Smooth muscle cell (in vitro differentiated cells): ENCODE data around the gene AP2M1. TPM values are rescaled to one million over a fixed set of nuclear protein-coding genes. Genes with fewer than 3 reads are reported as not detected.

Experiments used
- DNase-seq: peaks from one replicate; lab custom pipeline; 2025; ENCODE audit not compliant: unreplicated experiment; lab: John Stamatoyannopoulos, UW
- H2AFZ ChIP-seq: fragments of 200-600 bp; sonication (generic); 2 replicates; pipeline ENCODE4 v1.6.0; 2016; ENCODE audit warnings: antibody characterized with exemption, low read depth, mild to moderate bottlenecking
- H3F3A ChIP-seq: fragments of 200-600 bp; sonication (generic); 2 replicates; pipeline ENCODE4 v1.6.0; 2017; ENCODE audit warnings: antibody characterized with exemption, low read depth
- H3K27ac ChIP-seq: fragments of 200-600 bp; sonication (generic); 2 replicates; pipeline ENCODE4 v1.5.1; 2016; ENCODE audit warnings: low read depth, mild to moderate bottlenecking
- H3K27me3 ChIP-seq: fragments of 200-600 bp; sonication (generic); 2 replicates; pipeline ENCODE4 v1.6.1; 2016; ENCODE audit warnings: low read depth, mild to moderate bottlenecking
- H3K36me3 ChIP-seq: fragments of 200-600 bp; sonication (generic); 2 replicates; pipeline ENCODE4 v1.5.1; 2016; ENCODE audit warnings: low read depth
- H3K4me1 ChIP-seq: fragments of 200-600 bp; sonication (generic); 2 replicates; pipeline ENCODE4 v1.5.1; 2016; ENCODE audit warnings: low read depth
- H3K4me2 ChIP-seq: fragments of 200-600 bp; sonication (generic); 2 replicates; pipeline ENCODE4 v1.6.0; 2016; ENCODE audit warnings: mild to moderate bottlenecking
- H3K4me3 ChIP-seq: fragments of 200-600 bp; sonication (generic); 2 replicates; pipeline ENCODE4 v1.5.1; 2016; ENCODE audit warnings: mild to moderate bottlenecking
- H3K79me2 ChIP-seq: fragments of 200-600 bp; sonication (generic); 2 replicates; pipeline ENCODE4 v1.6.0; 2016; ENCODE audit warnings: low read depth, mild to moderate bottlenecking
- H3K9ac ChIP-seq: fragments of 200-600 bp; sonication (generic); 2 replicates; pipeline ENCODE4 v1.6.0; 2016; ENCODE audit warnings: low read depth
- H3K9me3 ChIP-seq: fragments of 200-600 bp; sonication (generic); replicated peaks from 2 replicates; pipeline ENCODE4 v1.5.1; 2016; ENCODE audit warnings: low read depth
- H4K20me1 ChIP-seq: fragments of 200-600 bp; sonication (generic); 2 replicates; pipeline ENCODE4 v1.6.0; 2016; ENCODE audit warnings: low read depth
- CTCF ChIP-seq: fragments of 200-600 bp; sonication (generic); IDR thresholded peaks from 2 replicates; pipeline ENCODE4 v1.5.1; 2017; ENCODE audit warnings: borderline replicate concordance, mild to moderate bottlenecking, antibody characterized with exemption; ENCODE audit not compliant: insufficient read depth, poor library complexity, severe bottlenecking
- WGBS: methylation state at CpG from one replicate; pipeline ENCODE4 v1.1.7; 2016; ENCODE audit warnings: low lambda C conversion rate; 5-methylcytosine and 5-hydroxymethylcytosine counted together
- polyA plus RNA-seq: library from polyadenylated mRNA; unstranded; fragments of >200 nt; fragmentation: Nextera tagmentation; extraction: Ambion mirVana; gene quantifications from 2 replicates; pipeline ENCODE4 v1.2.1, GENCODE V29; 2016
- total RNA-seq: library from RNA; depleted of rRNA; stranded (reverse); fragments of >200 nt; gene quantifications from 2 replicates; pipeline ENCODE4 v1.2.3, GENCODE V29; 2014

AP2M1 gene
- total and polyA plus RNA-seq, 2 experiments from 2014 or later, result 444 to 784 TPM

DNA sequence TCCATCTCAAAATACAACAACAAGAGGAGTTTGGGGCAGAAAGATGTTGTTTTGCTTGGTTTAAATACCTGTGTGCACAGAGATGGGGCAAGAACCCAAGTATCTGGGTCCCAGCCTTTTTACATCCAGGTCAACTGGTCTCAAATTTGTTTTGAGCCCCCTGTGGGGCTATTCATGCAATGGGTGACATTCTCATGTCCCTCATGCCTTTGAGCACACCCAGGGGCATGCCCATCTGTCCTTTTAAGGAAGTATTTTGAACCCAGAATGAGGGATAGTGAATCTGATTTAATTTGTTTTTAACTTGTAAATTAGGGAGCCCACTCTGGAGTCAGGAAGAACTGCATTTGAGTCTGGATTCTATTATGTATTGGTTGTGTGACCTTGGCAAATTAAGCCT is 26.2 kb downstream of the AP2M1 start:
- H4K20me1 ChIP-seq, result no peaks in the 10 kb centered on the region
- H3K4me3 ChIP-seq, result no peak overlapping the region
- H3K4me2 ChIP-seq, result no peak overlapping the region
- no peaks in the 10 kb centered on the region for H3F3A ChIP-seq
- no peak overlapping the region for H3K9ac ChIP-seq
- TF ChIP-seq CTCF, result no peak
- peaks cover under 1% of the 10 kb centered on the region for H3K27me3 ChIP-seq
- no peak overlapping the region for H3K27ac ChIP-seq
- no peaks in the 10 kb centered on the region for H3K9me3 ChIP-seq
- H2AFZ ChIP-seq, result no peak overlapping the region
- no peaks in the 10 kb centered on the region for H3K36me3 ChIP-seq
- H3K79me2 ChIP-seq, result no peaks in the 10 kb centered on the region
- no peak for DNase-seq
- no peaks in the 10 kb centered on the region for H3K4me1 ChIP-seq

DNA sequence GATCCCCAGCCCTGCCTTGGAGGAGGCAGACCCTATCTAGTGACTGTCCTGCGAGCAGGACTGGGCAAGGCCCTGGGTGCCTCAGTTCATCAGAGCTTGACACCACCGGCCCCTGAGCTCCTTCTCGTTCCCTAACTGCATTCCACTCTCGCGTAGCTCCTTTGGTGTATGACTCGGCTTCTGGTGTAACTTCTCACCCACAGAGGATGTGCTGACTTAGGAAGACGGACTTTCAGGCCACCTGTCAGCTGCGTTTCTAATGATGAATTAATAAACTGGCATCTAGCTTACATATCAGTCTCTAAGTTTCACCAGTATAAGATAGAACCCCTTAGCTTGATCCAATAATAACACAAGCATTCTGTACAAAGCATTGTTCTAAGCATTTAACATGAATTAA is 28.9 kb downstream of the AP2M1 start:
- H3K4me3 ChIP-seq, result no peak overlapping the region
- 82% methylated on average over 8 of the region's 8 CpGs for WGBS
- no peaks in the 10 kb centered on the region for H4K20me1 ChIP-seq
- H3F3A ChIP-seq, result no peaks in the 10 kb centered on the region
- H3K4me2 ChIP-seq, result no peak overlapping the region
- H3K79me2 ChIP-seq, result no peaks in the 10 kb centered on the region
- TF ChIP-seq CTCF, result no peak
- H3K9ac ChIP-seq, result no peak overlapping the region
- H2AFZ ChIP-seq, result no peak overlapping the region
- no peak overlapping the region for H3K27ac ChIP-seq
- H3K4me1 ChIP-seq, result no peaks in the 10 kb centered on the region
- no peak for DNase-seq
- no peaks in the 10 kb centered on the region for H3K36me3 ChIP-seq
- H3K9me3 ChIP-seq, result no peaks in the 10 kb centered on the region
- H3K27me3 ChIP-seq, result peaks cover 14% of the 10 kb centered on the region

DNA sequence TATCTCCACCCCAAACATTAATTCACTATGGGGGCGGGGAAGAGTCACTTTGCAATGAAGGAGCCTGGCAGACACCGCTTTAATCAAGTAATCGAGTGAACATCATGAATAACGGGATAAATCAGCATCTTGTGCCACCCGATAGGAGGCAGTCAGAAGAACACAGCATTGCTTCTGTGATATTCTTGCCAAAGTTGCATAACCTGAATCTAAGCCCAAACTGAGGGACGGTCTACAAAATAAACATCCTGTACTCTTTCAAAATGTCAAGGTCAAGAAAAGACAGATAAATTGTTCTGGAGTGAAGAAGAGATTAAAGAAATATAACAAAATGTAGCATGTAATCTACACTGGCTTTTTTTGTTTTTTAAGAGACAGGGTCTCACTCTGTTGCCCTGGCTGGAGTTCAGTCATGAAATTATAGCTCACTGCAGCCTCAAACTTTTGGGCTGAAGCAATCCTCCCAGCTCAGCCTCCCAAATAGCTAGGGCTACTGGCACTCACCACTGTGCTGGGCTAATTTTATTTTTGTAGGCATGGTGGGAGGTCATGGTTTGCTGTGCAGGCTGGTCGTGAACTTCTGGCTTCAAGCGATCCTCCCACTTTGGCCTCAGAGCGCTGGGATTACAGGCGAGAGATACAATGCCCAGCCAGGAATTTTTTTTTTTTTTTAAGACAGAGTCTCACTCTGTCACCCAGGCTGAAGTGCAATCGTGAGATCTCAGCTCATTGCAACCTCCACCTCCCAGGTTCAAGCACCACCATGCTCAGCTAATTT is 34.7 kb downstream of the AP2M1 start:
- no peak for DNase-seq
- Histone ChIP-seq H3K9me3 (no peaks in the 10 kb centered on the region), H3K4me3 (no peak overlapping the region), H2AFZ (no peak overlapping the region), H3K36me3 (no peaks in the 10 kb centered on the region), H3K79me2 (no peaks in the 10 kb centered on the region), H3F3A (no peaks in the 10 kb centered on the region), H3K27ac (no peak overlapping the region), H3K27me3 (peaks cover 14% of the 10 kb centered on the region), H4K20me1 (no peaks in the 10 kb centered on the region), H3K4me2 (no peak overlapping the region), H3K4me1 (no peaks in the 10 kb centered on the region), H3K9ac (no peak overlapping the region)
- no peak for TF ChIP-seq CTCF
- 84% methylated on average over 11 of the region's 11 CpGs for WGBS

- H2AFZ ChIP-seq, result no peak overlapping the region
- no peaks in the 10 kb centered on the region for H3K4me1 ChIP-seq
- H3K4me3 ChIP-seq, result no peak overlapping the region
- no peaks in the 10 kb centered on the region for H4K20me1 ChIP-seq
- H3K79me2 ChIP-seq, result no peaks in the 10 kb centered on the region
- H3K4me2 ChIP-seq, result no peak overlapping the region
- WGBS, result 87% methylated on average over 5 of the region's 5 CpGs
- peaks cover 11% of the 10 kb centered on the region for H3K27me3 ChIP-seq
- DNase-seq, result no peak
- no peak overlapping the region for H3K27ac ChIP-seq
- H3K9ac ChIP-seq, result no peak overlapping the region
- TF ChIP-seq CTCF, result no peak
- no peaks in the 10 kb centered on the region for H3K36me3 ChIP-seq
- H3K9me3 ChIP-seq, result no peaks in the 10 kb centered on the region
- H3F3A ChIP-seq, result no peaks in the 10 kb centered on the region
These were observed 36.6 kb downstream of the AP2M1 start for GRCh38 chr3:184211297-184211696.
